HCT116 (cell line): ENCODE measurements around the gene CLSTN1. TPM values are rescaled to one million over a fixed set of nuclear protein-coding genes. Genes with fewer than 3 reads are reported as not detected.

Experiments used
- ATAC-seq: fragments of 200-7000 bp; cut with Tn5 transposase; 2 replicates; pipeline ENCODE4 v1.9.1; 2020; ENCODE audit warnings: mild to moderate bottlenecking, moderate library complexity
- BruUV-seq: library from RNA; stranded (reverse); fragments of 400-500 nt; replicated peaks from 2 replicates; lab custom pipeline; 2021; lab: Mats Ljungman, UMichigan
- CTCF ChIA-PET: fragments of 300-600 bp; sonication (Branson Sonifier 250); formaldehyde crosslinking; loops from one replicate; lab custom pipeline; 2021; ENCODE audit warnings: antibody characterized with exemption; lab: Charles Lee
- POLR2A ChIA-PET: fragments of 300-600, 350-600 bp; sonication (Branson Sonifier 250); formaldehyde crosslinking; loops from one replicate; lab custom pipeline; 2021; ENCODE audit warnings: antibody characterized with exemption; lab: Charles Lee
- RAD21 ChIA-PET, 2 experiments: fragments of 300-600 bp; sonication (Branson Sonifier 250); formaldehyde crosslinking; loops; one replicate each; lab custom pipeline; 2023; ENCODE audit warnings: low total read pairs in 2 of 2; ENCODE audit not compliant: uncharacterized antibody in 2 of 2, unreplicated experiment in 2 of 2, low non-redundant PET in 1 of 2; lab: Charles Lee
- DNase-seq: peaks from one replicate; pipeline ENCODE4 v3.0.0-alpha.2; 2010; ENCODE audit warnings: low read depth, low spot score
- H2AFZ ChIP-seq: fragments of 200-600 bp; shearing (Covaris generic), sonication (generic); 2 replicates; pipeline ENCODE4 v1.6.1; 2017; ENCODE audit warnings: low read depth, mixed run types, mixed read lengths, antibody characterized with exemption, low read length; ENCODE audit not compliant: poor library complexity, severe bottlenecking
- H3K27ac ChIP-seq: 2 replicates; pipeline ENCODE4 v1.5.1; 2012; ENCODE audit warnings: low read depth, low read length
- H3K27me3 ChIP-seq: fragments of 200-600 bp; sonication (generic); 2 replicates; pipeline ENCODE4 v1.6.1; 2016; ENCODE audit warnings: mixed run types, low read length, mixed read lengths; ENCODE audit not compliant: insufficient read depth
- H3K36me3 ChIP-seq, 2 experiments: fragments of 200-500 bp in 1 of 2; fragments of 200-600 bp in 1 of 2; sonication (Bioruptor generic) in 1 of 2; sonication (generic) in 1 of 2; 2 replicates each; pipeline versions ENCODE4 v1.5.1 to v1.6.1; 2014 to 2016; ENCODE audit warnings: low read length in 2 of 2, inconsistent platforms in 1 of 2, mixed read lengths in 1 of 2, mixed run types in 1 of 2; ENCODE audit not compliant: insufficient read depth in 2 of 2, control insufficient read depth in 1 of 2
- H3K4me1 ChIP-seq, 2 experiments: fragments of 200-600 bp in 1 of 2; sonication (generic) in 1 of 2; 2 replicates each; pipeline versions ENCODE4 v1.5.1 to v1.6.1; 2012 to 2017; ENCODE audit warnings: low read length in 2 of 2, inconsistent platforms in 1 of 2, mild to moderate bottlenecking in 1 of 2, mixed read lengths in 1 of 2, mixed run types in 1 of 2, moderate library complexity in 1 of 2; ENCODE audit not compliant: insufficient read depth in 2 of 2, control insufficient read depth in 1 of 2
- H3K4me2 ChIP-seq: fragments of 200-600 bp; sonication (generic); 2 replicates; pipeline ENCODE4 v1.6.1; 2017; ENCODE audit warnings: mixed run types, low read length, mixed read lengths
- H3K4me3 ChIP-seq, 2 experiments: fragments of 200-600 bp in 1 of 2; sonication (generic) in 1 of 2; replicated peaks in 1 of 2; 2 replicates each; pipeline ENCODE4 v1.5.1; 2011 to 2016; ENCODE audit warnings: low read length in 2 of 2, control low read depth in 1 of 2, low read depth in 1 of 2, mild to moderate bottlenecking in 1 of 2, mixed read lengths in 1 of 2, mixed run types in 1 of 2
- H3K79me2 ChIP-seq: fragments of 200-600 bp; sonication (generic); 2 replicates; pipeline ENCODE4 v1.6.1; 2017; ENCODE audit warnings: mild to moderate bottlenecking, mixed run types, low read length, moderate library complexity, mixed read lengths; ENCODE audit not compliant: insufficient read depth
- H3K9ac ChIP-seq: fragments of 200-600 bp; sonication (generic); 2 replicates; pipeline ENCODE4 v1.6.1; 2016; ENCODE audit warnings: low read length, mixed read lengths
- H3K9me2 ChIP-seq: fragments of 200-600 bp; sonication (generic), shearing (Covaris generic); 2 replicates; pipeline ENCODE4 v1.6.1; 2017; ENCODE audit warnings: mixed run types, mild to moderate bottlenecking, moderate library complexity; ENCODE audit not compliant: insufficient read depth
- H3K9me3 ChIP-seq, 2 experiments: fragments of 200-500 bp in 1 of 2; fragments of 200-600 bp in 1 of 2; sonication (Bioruptor generic) in 1 of 2; sonication (generic) in 1 of 2; 2 replicates each; pipeline ENCODE4 v1.6.1; 2014 to 2017; ENCODE audit warnings: low read length in 2 of 2, mixed read lengths in 2 of 2, inconsistent platforms in 1 of 2, low read depth in 1 of 2, mild to moderate bottlenecking in 1 of 2, mixed run types in 1 of 2, moderate library complexity in 1 of 2; ENCODE audit not compliant: control insufficient read depth in 1 of 2, insufficient read depth in 1 of 2
- H4K20me1 ChIP-seq: fragments of 200-600 bp; sonication (generic), shearing (Covaris generic); 2 replicates; pipeline ENCODE4 v1.6.1; 2017; ENCODE audit warnings: mixed run types, mild to moderate bottlenecking, moderate library complexity; ENCODE audit not compliant: insufficient read depth
- CEBPB ChIP-seq: IDR thresholded peaks from 2 replicates; pipeline ENCODE4 v1.6.1; 2012; ENCODE audit warnings: low read depth
- EGR1 ChIP-seq: IDR thresholded peaks from 2 replicates; pipeline ENCODE4 v1.6.1; 2012; ENCODE audit warnings: low read depth
- ELF1 ChIP-seq: IDR thresholded peaks from 2 replicates; pipeline ENCODE4 v1.6.1; 2012; ENCODE audit warnings: low read depth, borderline replicate concordance
- EZH2phosphoT487 ChIP-seq: fragments of 200-600 bp; IDR thresholded peaks from 2 replicates; pipeline ENCODE4 v1.6.1; 2018; ENCODE audit warnings: antibody characterized with exemption, borderline replicate concordance
- FOSL1 ChIP-seq: IDR thresholded peaks from 2 replicates; pipeline ENCODE4 v1.6.1; 2012; ENCODE audit warnings: low read depth
- JUND ChIP-seq: IDR thresholded peaks from 2 replicates; pipeline ENCODE4 v1.6.1; 2012
- SIN3A ChIP-seq: IDR thresholded peaks from 2 replicates; pipeline ENCODE4 v1.6.1; 2012; ENCODE audit warnings: low read depth
- ZBTB33 ChIP-seq: IDR thresholded peaks from 2 replicates; pipeline ENCODE4 v1.6.1; 2011; ENCODE audit warnings: mild to moderate bottlenecking, low read length, moderate library complexity; ENCODE audit not compliant: insufficient replicate concordance; ENCODE audit errors: extremely low read depth
- ZFX ChIP-seq: fragments of 450-650 bp; IDR thresholded peaks from 2 replicates; pipeline ENCODE4 v1.6.1; 2017
- ZNF274 ChIP-seq: fragments of 200-500 bp; sonication (Bioruptor generic); IDR thresholded peaks from 2 replicates; pipeline ENCODE4 v1.6.1; 2014; ENCODE audit warnings: mild to moderate bottlenecking, low read depth, low read length, inconsistent platforms
- intact Hi-C: fragments of 100-400 bp; cut with micrococcal nuclease; formaldehyde crosslinking; loops from 2 replicates; pipeline ENCODE4 v1.10.0; 2022
- total RNA-seq: library from RNA; stranded (reverse); gene quantifications from one replicate; pipeline ENCODE4 v1.2.1, GENCODE V29; 2021; ENCODE audit not compliant: unreplicated experiment
- TF ChIP-seq, protein P1 (sequence below): IDR thresholded peaks from 2 replicates; pipeline ENCODE4 v1.6.1; 2012
- TF ChIP-seq, protein P2 (sequence below): IDR thresholded peaks from 2 replicates; pipeline ENCODE4 v1.6.1; 2012; ENCODE audit warnings: low read depth

The CLSTN1 gene
- total RNA-seq, 1 experiment from 2014 or later, result 113 TPM

GRCh38 chr1:9871021-9871420, 47.3 kb upstream of the CLSTN1 start:
- ChIA-PET RAD21 (no interaction called here), CTCF (interaction anchor here (1.2 kb wide), 2 partner anchors 43 to 86 kb away, joined by 3 read pairs; no protein-coding TSS in a partner anchor), POLR2A (no interaction called here)
- BruUV-seq, result no TSS peak
- Histone ChIP-seq H3K27me3 (no peaks in the 10 kb centered on the region), H4K20me1 (no peaks in the 10 kb centered on the region), H3K9me2 (no peaks in the 10 kb centered on the region), H3K4me2 (no peak overlapping the region), H3K9ac (no peak overlapping the region), H3K79me2 (no peaks in the 10 kb centered on the region), H2AFZ (no peak overlapping the region), H3K4me3 (no peak overlapping the region), H3K36me3 (no peaks in the 10 kb centered on the region), H3K27ac (no peak overlapping the region), H3K4me1 (peaks cover 0 to 12% of the 10 kb centered on the region in 2 experiments; a peak in 2 of 4 replicates), H3K9me3 (no peaks in the 10 kb centered on the region)
- ATAC-seq (no peak), DNase-seq (no peak)
- TF ChIP-seq, protein P1, sequence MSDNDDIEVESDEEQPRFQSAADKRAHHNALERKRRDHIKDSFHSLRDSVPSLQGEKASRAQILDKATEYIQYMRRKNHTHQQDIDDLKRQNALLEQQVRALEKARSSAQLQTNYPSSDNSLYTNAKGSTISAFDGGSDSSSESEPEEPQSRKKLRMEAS, result no peak
- TF ChIP-seq EZH2phosphoT487 (no peak), FOSL1 (no peak), JUND (no peak), EGR1 (no peak), ZFX (no peak), CEBPB (no peak), ELF1 (no peak), SIN3A (no peak), ZBTB33 (no peak), ZNF274 (no peak)
- TF ChIP-seq, protein P2, sequence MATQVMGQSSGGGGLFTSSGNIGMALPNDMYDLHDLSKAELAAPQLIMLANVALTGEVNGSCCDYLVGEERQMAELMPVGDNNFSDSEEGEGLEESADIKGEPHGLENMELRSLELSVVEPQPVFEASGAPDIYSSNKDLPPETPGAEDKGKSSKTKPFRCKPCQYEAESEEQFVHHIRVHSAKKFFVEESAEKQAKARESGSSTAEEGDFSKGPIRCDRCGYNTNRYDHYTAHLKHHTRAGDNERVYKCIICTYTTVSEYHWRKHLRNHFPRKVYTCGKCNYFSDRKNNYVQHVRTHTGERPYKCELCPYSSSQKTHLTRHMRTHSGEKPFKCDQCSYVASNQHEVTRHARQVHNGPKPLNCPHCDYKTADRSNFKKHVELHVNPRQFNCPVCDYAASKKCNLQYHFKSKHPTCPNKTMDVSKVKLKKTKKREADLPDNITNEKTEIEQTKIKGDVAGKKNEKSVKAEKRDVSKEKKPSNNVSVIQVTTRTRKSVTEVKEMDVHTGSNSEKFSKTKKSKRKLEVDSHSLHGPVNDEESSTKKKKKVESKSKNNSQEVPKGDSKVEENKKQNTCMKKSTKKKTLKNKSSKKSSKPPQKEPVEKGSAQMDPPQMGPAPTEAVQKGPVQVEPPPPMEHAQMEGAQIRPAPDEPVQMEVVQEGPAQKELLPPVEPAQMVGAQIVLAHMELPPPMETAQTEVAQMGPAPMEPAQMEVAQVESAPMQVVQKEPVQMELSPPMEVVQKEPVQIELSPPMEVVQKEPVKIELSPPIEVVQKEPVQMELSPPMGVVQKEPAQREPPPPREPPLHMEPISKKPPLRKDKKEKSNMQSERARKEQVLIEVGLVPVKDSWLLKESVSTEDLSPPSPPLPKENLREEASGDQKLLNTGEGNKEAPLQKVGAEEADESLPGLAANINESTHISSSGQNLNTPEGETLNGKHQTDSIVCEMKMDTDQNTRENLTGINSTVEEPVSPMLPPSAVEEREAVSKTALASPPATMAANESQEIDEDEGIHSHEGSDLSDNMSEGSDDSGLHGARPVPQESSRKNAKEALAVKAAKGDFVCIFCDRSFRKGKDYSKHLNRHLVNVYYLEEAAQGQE, result no peak
- intact Hi-C loops, result no loop called here
